K562 (cell line): ENCODE results near the gene SKP2. TPM values are rescaled to one million over a fixed set of nuclear protein-coding genes. Genes with fewer than 3 reads are reported as not detected.

Experiments used
- DIDO1 ChIP-seq: fragments of 450-650 bp; IDR thresholded peaks from 2 replicates; pipeline ENCODE4 v1.6.1; 2016; ENCODE audit warnings: low read depth, missing biosample characterization, missing genetic modification characterization
- FOXK1 ChIP-seq: sonication (generic); formaldehyde crosslinking; IDR thresholded peaks from 2 replicates; pipeline ENCODE4 v1.8.0; 2022; ENCODE audit warnings: missing genetic modification reagents, mild to moderate bottlenecking, borderline replicate concordance
- HDAC1 ChIP-seq, 2 experiments: fragments of 450-650 bp; IDR thresholded peaks; 2 replicates each; pipeline ENCODE4 v1.6.1; 2016 to 2017; ENCODE audit warnings: inconsistent platforms in 1 of 2, mild to moderate bottlenecking in 1 of 2, moderate library complexity in 1 of 2
- MBD2 ChIP-seq: sonication (generic); IDR thresholded peaks from 2 replicates; pipeline ENCODE4 v1.6.1; 2016; ENCODE audit warnings: low read depth, borderline replicate concordance
- MIER1 ChIP-seq: fragments of 450-650 bp; IDR thresholded peaks from 2 replicates; pipeline ENCODE4 v1.6.1; 2016; ENCODE audit warnings: antibody characterized with exemption, mild to moderate bottlenecking, low read depth
- MNT ChIP-seq, 2 experiments: fragments of 450-650 bp; conservative IDR thresholded peaks; 2 replicates each; pipeline ENCODE4 v1.6.1; 2017; ENCODE audit warnings: mild to moderate bottlenecking in 2 of 2, moderate library complexity in 2 of 2
- POLR2G ChIP-seq: fragments of 200-400 bp; formaldehyde crosslinking; IDR thresholded peaks from 2 replicates; pipeline ENCODE4 v1.6.1; 2017; ENCODE audit warnings: low read depth, mild to moderate bottlenecking, antibody characterized with exemption, low read length, moderate library complexity
- PURB ChIP-seq: sonication (generic); formaldehyde crosslinking; IDR thresholded peaks from 2 replicates; pipeline ENCODE4 v1.9.0; 2021; ENCODE audit warnings: low read depth, mild to moderate bottlenecking, missing genetic modification reagents
- RBBP5 ChIP-seq: fragments of 200-600 bp; sonication (generic); IDR thresholded peaks from 2 replicates; pipeline ENCODE4 v1.6.1; 2012; ENCODE audit warnings: borderline replicate concordance, mild to moderate bottlenecking, low read length, control low read depth, inconsistent platforms; ENCODE audit not compliant: insufficient read depth, poor library complexity, severe bottlenecking
- RBFOX2 ChIP-seq: fragments of 200-400 bp; formaldehyde crosslinking; IDR thresholded peaks from 2 replicates; pipeline ENCODE4 v1.6.1; 2017; ENCODE audit warnings: low read depth, mild to moderate bottlenecking, low read length, moderate library complexity
- SRSF9 ChIP-seq: fragments of 200-400 bp; formaldehyde crosslinking; IDR thresholded peaks from 2 replicates; pipeline ENCODE4 v1.6.1; 2017; ENCODE audit warnings: low read depth, low read length, borderline replicate concordance
- polyA plus RNA-seq, 8 experiments: library from polyadenylated mRNA; depleted of rRNA in 4 of 8; stranded (reverse) in 5 of 8; unstranded in 3 of 8; fragments of >200 nt; fragmentation: Nextera tagmentation in 2 of 8; fragmentation: Illumina TruSeq in 1 of 8; extraction: Ambion mirVana in 2 of 8; extraction: Trizol in 1 of 8; gene quantifications; 2 replicates each; pipeline versions ENCODE4 v1.2.1 to v1.2.3, GENCODE V29; 2011 to 2014; ENCODE audit warnings: inconsistent platforms in 1 of 8, missing spikeins in 1 of 8
- total RNA-seq, 7 experiments: library from RNA; depleted of rRNA in 6 of 7; stranded (reverse); fragments of >200 nt in 6 of 7; fragmentation: Illumina TruSeq in 2 of 7; extraction: Trizol in 2 of 7; gene quantifications; 2 replicates each; pipeline versions ENCODE4 v1.2.1 to v1.2.3, GENCODE V29; 2011 to 2021; ENCODE audit warnings: low replicate concordance in 1 of 7
- TF ChIP-seq, protein P1 (sequence below): fragments of 450-650 bp; IDR thresholded peaks from 2 replicates; pipeline ENCODE4 v1.7.1; 2018; ENCODE audit warnings: mild to moderate bottlenecking, low read depth; ENCODE audit not compliant: partially characterized antibody
- TF ChIP-seq, protein P2 (sequence below): sonication (generic); formaldehyde crosslinking; IDR thresholded peaks from 2 replicates; pipeline ENCODE4 v1.8.0; 2022; ENCODE audit warnings: mild to moderate bottlenecking, missing genetic modification reagents
- TF ChIP-seq, protein P3 (sequence below): fragments of 450-650 bp; IDR thresholded peaks from 2 replicates; pipeline ENCODE4 v1.6.1; 2016; ENCODE audit warnings: borderline replicate concordance
- TF ChIP-seq, protein P4 (sequence below): fragments of 450-650 bp; IDR thresholded peaks from 2 replicates; pipeline ENCODE4 v1.6.1; 2016; ENCODE audit warnings: mild to moderate bottlenecking

SKP2 gene
- total and polyA plus RNA-seq, 9 of the 15 experiments (the other 6 are each of a cell fraction or from before 2014, with no cell fraction given) = 30.0 to 97.5 (median 80.8) TPM

- TF ChIP-seq, protein P1, sequence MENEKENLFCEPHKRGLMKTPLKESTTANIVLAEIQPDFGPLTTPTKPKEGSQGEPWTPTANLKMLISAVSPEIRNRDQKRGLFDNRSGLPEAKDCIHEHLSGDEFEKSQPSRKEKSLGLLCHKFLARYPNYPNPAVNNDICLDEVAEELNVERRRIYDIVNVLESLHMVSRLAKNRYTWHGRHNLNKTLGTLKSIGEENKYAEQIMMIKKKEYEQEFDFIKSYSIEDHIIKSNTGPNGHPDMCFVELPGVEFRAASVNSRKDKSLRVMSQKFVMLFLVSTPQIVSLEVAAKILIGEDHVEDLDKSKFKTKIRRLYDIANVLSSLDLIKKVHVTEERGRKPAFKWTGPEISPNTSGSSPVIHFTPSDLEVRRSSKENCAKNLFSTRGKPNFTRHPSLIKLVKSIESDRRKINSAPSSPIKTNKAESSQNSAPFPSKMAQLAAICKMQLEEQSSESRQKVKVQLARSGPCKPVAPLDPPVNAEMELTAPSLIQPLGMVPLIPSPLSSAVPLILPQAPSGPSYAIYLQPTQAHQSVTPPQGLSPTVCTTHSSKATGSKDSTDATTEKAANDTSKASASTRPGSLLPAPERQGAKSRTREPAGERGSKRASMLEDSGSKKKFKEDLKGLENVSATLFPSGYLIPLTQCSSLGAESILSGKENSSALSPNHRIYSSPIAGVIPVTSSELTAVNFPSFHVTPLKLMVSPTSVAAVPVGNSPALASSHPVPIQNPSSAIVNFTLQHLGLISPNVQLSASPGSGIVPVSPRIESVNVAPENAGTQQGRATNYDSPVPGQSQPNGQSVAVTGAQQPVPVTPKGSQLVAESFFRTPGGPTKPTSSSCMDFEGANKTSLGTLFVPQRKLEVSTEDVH = peak; percentile 59
- TF ChIP-seq, protein P2, sequence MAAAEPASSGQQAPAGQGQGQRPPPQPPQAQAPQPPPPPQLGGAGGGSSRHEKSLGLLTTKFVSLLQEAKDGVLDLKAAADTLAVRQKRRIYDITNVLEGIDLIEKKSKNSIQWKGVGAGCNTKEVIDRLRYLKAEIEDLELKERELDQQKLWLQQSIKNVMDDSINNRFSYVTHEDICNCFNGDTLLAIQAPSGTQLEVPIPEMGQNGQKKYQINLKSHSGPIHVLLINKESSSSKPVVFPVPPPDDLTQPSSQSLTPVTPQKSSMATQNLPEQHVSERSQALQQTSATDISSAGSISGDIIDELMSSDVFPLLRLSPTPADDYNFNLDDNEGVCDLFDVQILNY = no peak
- TF ChIP-seq, protein P3, sequence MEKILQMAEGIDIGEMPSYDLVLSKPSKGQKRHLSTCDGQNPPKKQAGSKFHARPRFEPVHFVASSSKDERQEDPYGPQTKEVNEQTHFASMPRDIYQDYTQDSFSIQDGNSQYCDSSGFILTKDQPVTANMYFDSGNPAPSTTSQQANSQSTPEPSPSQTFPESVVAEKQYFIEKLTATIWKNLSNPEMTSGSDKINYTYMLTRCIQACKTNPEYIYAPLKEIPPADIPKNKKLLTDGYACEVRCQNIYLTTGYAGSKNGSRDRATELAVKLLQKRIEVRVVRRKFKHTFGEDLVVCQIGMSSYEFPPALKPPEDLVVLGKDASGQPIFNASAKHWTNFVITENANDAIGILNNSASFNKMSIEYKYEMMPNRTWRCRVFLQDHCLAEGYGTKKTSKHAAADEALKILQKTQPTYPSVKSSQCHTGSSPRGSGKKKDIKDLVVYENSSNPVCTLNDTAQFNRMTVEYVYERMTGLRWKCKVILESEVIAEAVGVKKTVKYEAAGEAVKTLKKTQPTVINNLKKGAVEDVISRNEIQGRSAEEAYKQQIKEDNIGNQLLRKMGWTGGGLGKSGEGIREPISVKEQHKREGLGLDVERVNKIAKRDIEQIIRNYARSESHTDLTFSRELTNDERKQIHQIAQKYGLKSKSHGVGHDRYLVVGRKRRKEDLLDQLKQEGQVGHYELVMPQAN = peak; percentile 68
- TF ChIP-seq PURB (CRISPR knock-in tag) (no peak), POLR2G (no peak), SRSF9 (no peak), MIER1 (no peak), DIDO1 (tag) (peak; percentile 72), RBFOX2 (no peak), MBD2 (peak; percentile 51; the same call in 1 of the 2 replicates), RBBP5 (peak; percentile 3), MNT (conservative IDR thresholded peaks at IDR 0.05) (peak; percentile 76 to 82), FOXK1 (CRISPR knock-in tag) (no peak), HDAC1 (IDR thresholded peaks at IDR 0.05) (peak in 1 of 2 experiments; percentile 69; a peak in 2 of 4 replicates)
- TF ChIP-seq, protein P4, sequence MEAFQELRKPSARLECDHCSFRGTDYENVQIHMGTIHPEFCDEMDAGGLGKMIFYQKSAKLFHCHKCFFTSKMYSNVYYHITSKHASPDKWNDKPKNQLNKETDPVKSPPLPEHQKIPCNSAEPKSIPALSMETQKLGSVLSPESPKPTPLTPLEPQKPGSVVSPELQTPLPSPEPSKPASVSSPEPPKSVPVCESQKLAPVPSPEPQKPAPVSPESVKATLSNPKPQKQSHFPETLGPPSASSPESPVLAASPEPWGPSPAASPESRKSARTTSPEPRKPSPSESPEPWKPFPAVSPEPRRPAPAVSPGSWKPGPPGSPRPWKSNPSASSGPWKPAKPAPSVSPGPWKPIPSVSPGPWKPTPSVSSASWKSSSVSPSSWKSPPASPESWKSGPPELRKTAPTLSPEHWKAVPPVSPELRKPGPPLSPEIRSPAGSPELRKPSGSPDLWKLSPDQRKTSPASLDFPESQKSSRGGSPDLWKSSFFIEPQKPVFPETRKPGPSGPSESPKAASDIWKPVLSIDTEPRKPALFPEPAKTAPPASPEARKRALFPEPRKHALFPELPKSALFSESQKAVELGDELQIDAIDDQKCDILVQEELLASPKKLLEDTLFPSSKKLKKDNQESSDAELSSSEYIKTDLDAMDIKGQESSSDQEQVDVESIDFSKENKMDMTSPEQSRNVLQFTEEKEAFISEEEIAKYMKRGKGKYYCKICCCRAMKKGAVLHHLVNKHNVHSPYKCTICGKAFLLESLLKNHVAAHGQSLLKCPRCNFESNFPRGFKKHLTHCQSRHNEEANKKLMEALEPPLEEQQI = 0 out of 2 replicates have a peak, but pooled peaks have one; percentile 49
Measured at GRCh38 chr5:36150676-36151433, 1.1 kb upstream of the SKP2 start (continued).
